K562 (cell line): ENCODE data around the gene SH2D7. TPM values are rescaled to one million over a fixed set of nuclear protein-coding genes. Genes with fewer than 3 reads are reported as not detected.

Experiments
- ATF4 ChIP-seq: fragments of 450-650 bp; formaldehyde crosslinking; IDR thresholded peaks from 2 replicates; pipeline ENCODE4 v1.4.0; 2022; ENCODE audit warnings: mild to moderate bottlenecking, moderate library complexity
- EHMT2 ChIP-seq: fragments of 450-650 bp; IDR thresholded peaks from 2 replicates; pipeline ENCODE4 v1.6.1; 2018; ENCODE audit warnings: antibody characterized with exemption
- ETV6 ChIP-seq, 3 experiments: fragments of 150-350 bp in 1 of 3; sonication (generic) in 1 of 3; formaldehyde crosslinking in 1 of 3; IDR thresholded peaks; 2 replicates each; pipeline versions ENCODE4 v1.6.1 to v1.8.0; 2014 to 2022; ENCODE audit warnings: borderline replicate concordance in 2 of 3, low read depth in 2 of 3, antibody characterized with exemption in 1 of 3, low read length in 1 of 3, mild to moderate bottlenecking in 1 of 3, missing genetic modification reagents in 1 of 3
- HDAC1 ChIP-seq, 2 experiments: fragments of 450-650 bp; IDR thresholded peaks; 2 replicates each; pipeline ENCODE4 v1.6.1; 2016 to 2017; ENCODE audit warnings: inconsistent platforms in 1 of 2, mild to moderate bottlenecking in 1 of 2, moderate library complexity in 1 of 2
- MED1 ChIP-seq: sonication (generic); formaldehyde crosslinking; IDR thresholded peaks from 2 replicates; pipeline ENCODE4 v1.8.1; 2023; ENCODE audit warnings: missing genetic modification reagents, borderline replicate concordance
- NCOR1 ChIP-seq: fragments of 450-650 bp; IDR thresholded peaks from 2 replicates; pipeline ENCODE4 v1.6.1; 2016; ENCODE audit warnings: mild to moderate bottlenecking, moderate library complexity
- PHF8 ChIP-seq: fragments of 200-600 bp; sonication (generic); IDR thresholded peaks from 2 replicates; pipeline ENCODE4 v1.6.1; 2012; ENCODE audit warnings: mixed run types, mild to moderate bottlenecking, inconsistent platforms, low read length, moderate library complexity, borderline replicate concordance
- SMAD3 ChIP-seq: fragments of 450-650 bp; formaldehyde crosslinking; conservative IDR thresholded peaks from 2 replicates; pipeline ENCODE4 v1.4.0; 2020; ENCODE audit warnings: mild to moderate bottlenecking
- SRSF7 ChIP-seq: fragments of 200-400 bp; formaldehyde crosslinking; optimal IDR thresholded peaks from 2 replicates; pipeline ENCODE3; 2017; ENCODE audit warnings: mild to moderate bottlenecking, low read depth, low read length
- SUPT5H ChIP-seq: fragments of 450-650 bp; IDR thresholded peaks from 2 replicates; pipeline ENCODE4 v1.6.1; 2016
- TFE3 ChIP-seq: fragments of 450-650 bp; formaldehyde crosslinking; IDR thresholded peaks from 2 replicates; pipeline ENCODE4 v1.4.0; 2020; ENCODE audit warnings: mild to moderate bottlenecking, mixed read lengths
- ZBTB34 ChIP-seq: fragments of 250-450 bp; sonication (Bioruptor Pico); IDR thresholded peaks from 2 replicates; pipeline ENCODE4 v1.8.0; 2021; ENCODE audit warnings: mild to moderate bottlenecking, moderate library complexity
- ZNF717 ChIP-seq: fragments of 250-450 bp; sonication (Bioruptor Pico); IDR thresholded peaks from 2 replicates; pipeline ENCODE4 v1.5.0; 2021
- polyA plus RNA-seq, 8 experiments: library from polyadenylated mRNA; depleted of rRNA in 4 of 8; stranded (reverse) in 5 of 8; unstranded in 3 of 8; fragments of >200 nt; fragmentation: Nextera tagmentation in 2 of 8; fragmentation: Illumina TruSeq in 1 of 8; extraction: Ambion mirVana in 2 of 8; extraction: Trizol in 1 of 8; gene quantifications; 2 replicates each; pipeline versions ENCODE4 v1.2.1 to v1.2.3, GENCODE V29; 2011 to 2014; ENCODE audit warnings: inconsistent platforms in 1 of 8, missing spikeins in 1 of 8
- total RNA-seq, 7 experiments: library from RNA; depleted of rRNA in 6 of 7; stranded (reverse); fragments of >200 nt in 6 of 7; fragmentation: Illumina TruSeq in 2 of 7; extraction: Trizol in 2 of 7; gene quantifications; 2 replicates each; pipeline versions ENCODE4 v1.2.1 to v1.2.3, GENCODE V29; 2011 to 2021; ENCODE audit warnings: low replicate concordance in 1 of 7
- TF ChIP-seq, protein P1 (sequence below): fragments of 450-650 bp; IDR thresholded peaks from 2 replicates; pipeline ENCODE4 v1.7.0; 2016; ENCODE audit warnings: borderline replicate concordance
- TF ChIP-seq, protein P2 (sequence below), 2 experiments: IDR thresholded peaks; 2 replicates each; pipeline ENCODE4 v1.6.1; 2012; ENCODE audit warnings: improper control_type of control experiment in 2 of 2, low read depth in 2 of 2, low read length in 2 of 2, borderline replicate concordance in 1 of 2

SH2D7 gene
- total and polyA plus RNA-seq, 9 of the 15 experiments (the other 6 are each of a cell fraction or from before 2014, with no cell fraction given): not detected

DNA sequence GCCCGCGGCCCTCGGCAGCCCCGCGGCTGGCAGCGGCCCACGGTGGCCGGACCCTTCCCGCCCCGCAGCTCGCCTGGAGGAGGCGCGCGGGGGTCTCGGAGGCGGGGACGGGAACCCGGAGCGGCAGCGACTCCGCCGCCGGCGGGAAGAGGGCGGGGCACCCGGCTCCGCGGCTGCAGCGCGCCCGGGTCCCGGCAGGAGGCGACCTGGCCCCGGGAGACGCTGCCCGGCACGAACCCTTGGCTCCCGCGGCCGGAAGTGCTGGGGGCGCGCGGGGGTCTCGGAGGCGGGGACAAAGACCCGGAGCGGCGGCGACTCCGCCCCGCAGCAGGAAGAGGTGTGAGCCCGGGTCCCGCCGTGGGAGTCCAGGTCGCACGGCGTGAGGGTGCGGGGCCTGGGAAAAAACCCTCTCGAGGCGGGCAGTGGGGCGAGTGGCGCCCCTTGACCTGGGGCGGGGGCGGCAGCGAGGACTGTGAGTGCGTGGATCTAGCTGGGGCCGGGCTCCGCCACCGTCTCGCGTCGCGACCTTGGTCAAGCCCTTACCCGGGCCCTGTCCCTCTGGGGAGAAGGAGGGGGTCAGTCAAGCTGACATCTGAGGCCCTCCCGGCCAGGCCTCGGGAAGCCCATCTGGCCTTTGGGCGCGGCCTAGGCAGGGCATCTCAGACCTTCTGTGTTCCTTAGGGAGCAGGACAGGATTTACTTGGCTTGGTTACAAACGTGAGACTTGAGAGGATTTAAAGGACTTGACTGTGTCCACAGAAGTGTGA is 39.1 kb downstream of the SH2D7 start, which contains the start of gene CIB2 (continued):
- TF ChIP-seq, protein P1, sequence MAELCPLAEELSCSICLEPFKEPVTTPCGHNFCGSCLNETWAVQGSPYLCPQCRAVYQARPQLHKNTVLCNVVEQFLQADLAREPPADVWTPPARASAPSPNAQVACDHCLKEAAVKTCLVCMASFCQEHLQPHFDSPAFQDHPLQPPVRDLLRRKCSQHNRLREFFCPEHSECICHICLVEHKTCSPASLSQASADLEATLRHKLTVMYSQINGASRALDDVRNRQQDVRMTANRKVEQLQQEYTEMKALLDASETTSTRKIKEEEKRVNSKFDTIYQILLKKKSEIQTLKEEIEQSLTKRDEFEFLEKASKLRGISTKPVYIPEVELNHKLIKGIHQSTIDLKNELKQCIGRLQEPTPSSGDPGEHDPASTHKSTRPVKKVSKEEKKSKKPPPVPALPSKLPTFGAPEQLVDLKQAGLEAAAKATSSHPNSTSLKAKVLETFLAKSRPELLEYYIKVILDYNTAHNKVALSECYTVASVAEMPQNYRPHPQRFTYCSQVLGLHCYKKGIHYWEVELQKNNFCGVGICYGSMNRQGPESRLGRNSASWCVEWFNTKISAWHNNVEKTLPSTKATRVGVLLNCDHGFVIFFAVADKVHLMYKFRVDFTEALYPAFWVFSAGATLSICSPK: no peak
- peak in 1 of 2 experiments; percentile 52; a peak in 1 of 4 replicates for TF ChIP-seq HDAC1 (IDR thresholded peaks at IDR 0.05)
- TF ChIP-seq TFE3 (CRISPR knock-in tag): no peak
- no peak for TF ChIP-seq EHMT2
- TF ChIP-seq, protein P2, sequence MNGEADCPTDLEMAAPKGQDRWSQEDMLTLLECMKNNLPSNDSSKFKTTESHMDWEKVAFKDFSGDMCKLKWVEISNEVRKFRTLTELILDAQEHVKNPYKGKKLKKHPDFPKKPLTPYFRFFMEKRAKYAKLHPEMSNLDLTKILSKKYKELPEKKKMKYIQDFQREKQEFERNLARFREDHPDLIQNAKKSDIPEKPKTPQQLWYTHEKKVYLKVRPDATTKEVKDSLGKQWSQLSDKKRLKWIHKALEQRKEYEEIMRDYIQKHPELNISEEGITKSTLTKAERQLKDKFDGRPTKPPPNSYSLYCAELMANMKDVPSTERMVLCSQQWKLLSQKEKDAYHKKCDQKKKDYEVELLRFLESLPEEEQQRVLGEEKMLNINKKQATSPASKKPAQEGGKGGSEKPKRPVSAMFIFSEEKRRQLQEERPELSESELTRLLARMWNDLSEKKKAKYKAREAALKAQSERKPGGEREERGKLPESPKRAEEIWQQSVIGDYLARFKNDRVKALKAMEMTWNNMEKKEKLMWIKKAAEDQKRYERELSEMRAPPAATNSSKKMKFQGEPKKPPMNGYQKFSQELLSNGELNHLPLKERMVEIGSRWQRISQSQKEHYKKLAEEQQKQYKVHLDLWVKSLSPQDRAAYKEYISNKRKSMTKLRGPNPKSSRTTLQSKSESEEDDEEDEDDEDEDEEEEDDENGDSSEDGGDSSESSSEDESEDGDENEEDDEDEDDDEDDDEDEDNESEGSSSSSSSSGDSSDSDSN (IDR thresholded peaks at IDR 0.05; ENCODE audit: borderline replicate concordance in 1 of 2, low read depth in 2 of 2, low read length in 2 of 2): peak in 1 of 2 experiments; percentile 84; a peak in 2 of 4 replicates
- TF ChIP-seq MED1 (CRISPR knock-in tag): no peak
- no peak for TF ChIP-seq SRSF7
- peak; percentile 81 for TF ChIP-seq SUPT5H
- TF ChIP-seq ATF4 (CRISPR knock-in tag): no peak
- TF ChIP-seq NCOR1: no peak
- TF ChIP-seq ETV6 (IDR thresholded peaks at IDR 0.05; ENCODE audit: borderline replicate concordance in 1 of 2, low read depth in 2 of 2, low read length in 1 of 2): no peak
- no peak for TF ChIP-seq ETV6 (CRISPR knock-in tag; IDR thresholded peaks at IDR 0.05; ENCODE audit: borderline replicate concordance)
- TF ChIP-seq ZBTB34 (CRISPR knock-in tag): no peak
- TF ChIP-seq SMAD3 (CRISPR knock-in tag): 0 out of 2 replicates have a peak, but pooled peaks have one; percentile 30
- no peak for TF ChIP-seq ZNF717 (CRISPR knock-in tag)
- TF ChIP-seq PHF8: peak; percentile 88; the same call in 1 of the 2 replicates
